Measurements from ENCODE around the gene AMH. TPM values are rescaled to one million over a fixed set of nuclear protein-coding genes. Genes with fewer than 3 reads are reported as not detected.

Gene AMH
- total RNA-seq, 1 experiment from 2014 or later = 11.2 TPM

DNA sequence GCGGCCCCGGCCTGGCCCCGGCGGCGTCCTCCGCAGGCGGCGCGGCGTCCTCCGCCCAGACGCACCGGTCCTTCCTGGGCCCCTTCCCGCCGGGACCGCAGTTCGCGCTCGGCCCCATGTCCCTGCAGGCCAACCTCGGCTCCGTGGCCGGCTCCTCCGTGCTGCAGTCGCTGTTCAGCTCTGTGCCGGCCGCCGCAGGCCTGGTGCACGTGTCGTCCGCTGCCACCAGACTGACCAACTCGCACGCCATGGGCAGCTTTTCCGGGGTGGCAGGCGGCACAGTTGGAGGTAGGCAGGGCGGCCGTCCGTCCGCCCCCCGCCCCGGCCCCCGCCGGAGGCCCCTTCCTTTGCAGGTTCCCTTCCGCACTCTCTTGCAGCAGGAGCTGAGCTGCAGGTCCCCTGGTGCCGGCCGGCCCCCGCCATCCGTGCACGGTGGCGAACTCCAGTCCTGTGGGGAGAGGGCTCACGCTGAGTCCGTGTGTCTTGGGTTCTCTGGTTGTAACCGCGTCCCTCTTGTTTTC lies 22.2 kb upstream of the AMH start:
- Mint-ChIP-seq H3K4me1 (no peaks in the 10 kb centered on the region), H3K27me3 (ENCODE audit: low read depth) (no peaks in the 10 kb centered on the region), H3K4me3 (no peak overlapping the region), H3K27ac (no peak overlapping the region), H3K9me3 (no peaks in the 10 kb centered on the region), H3K36me3 (peaks cover 28% of the 10 kb centered on the region)
- TF ChIP-seq CREM (CRISPR knock-in tag; IDR thresholded peaks at IDR 0.05) = no peak
- no peak for TF ChIP-seq EMX1 (CRISPR knock-in tag; IDR thresholded peaks at IDR 0.05)
- no peak for TF ChIP-seq FOXP4 (CRISPR knock-in tag; IDR thresholded peaks at IDR 0.05)
- TF ChIP-seq, protein P1, sequence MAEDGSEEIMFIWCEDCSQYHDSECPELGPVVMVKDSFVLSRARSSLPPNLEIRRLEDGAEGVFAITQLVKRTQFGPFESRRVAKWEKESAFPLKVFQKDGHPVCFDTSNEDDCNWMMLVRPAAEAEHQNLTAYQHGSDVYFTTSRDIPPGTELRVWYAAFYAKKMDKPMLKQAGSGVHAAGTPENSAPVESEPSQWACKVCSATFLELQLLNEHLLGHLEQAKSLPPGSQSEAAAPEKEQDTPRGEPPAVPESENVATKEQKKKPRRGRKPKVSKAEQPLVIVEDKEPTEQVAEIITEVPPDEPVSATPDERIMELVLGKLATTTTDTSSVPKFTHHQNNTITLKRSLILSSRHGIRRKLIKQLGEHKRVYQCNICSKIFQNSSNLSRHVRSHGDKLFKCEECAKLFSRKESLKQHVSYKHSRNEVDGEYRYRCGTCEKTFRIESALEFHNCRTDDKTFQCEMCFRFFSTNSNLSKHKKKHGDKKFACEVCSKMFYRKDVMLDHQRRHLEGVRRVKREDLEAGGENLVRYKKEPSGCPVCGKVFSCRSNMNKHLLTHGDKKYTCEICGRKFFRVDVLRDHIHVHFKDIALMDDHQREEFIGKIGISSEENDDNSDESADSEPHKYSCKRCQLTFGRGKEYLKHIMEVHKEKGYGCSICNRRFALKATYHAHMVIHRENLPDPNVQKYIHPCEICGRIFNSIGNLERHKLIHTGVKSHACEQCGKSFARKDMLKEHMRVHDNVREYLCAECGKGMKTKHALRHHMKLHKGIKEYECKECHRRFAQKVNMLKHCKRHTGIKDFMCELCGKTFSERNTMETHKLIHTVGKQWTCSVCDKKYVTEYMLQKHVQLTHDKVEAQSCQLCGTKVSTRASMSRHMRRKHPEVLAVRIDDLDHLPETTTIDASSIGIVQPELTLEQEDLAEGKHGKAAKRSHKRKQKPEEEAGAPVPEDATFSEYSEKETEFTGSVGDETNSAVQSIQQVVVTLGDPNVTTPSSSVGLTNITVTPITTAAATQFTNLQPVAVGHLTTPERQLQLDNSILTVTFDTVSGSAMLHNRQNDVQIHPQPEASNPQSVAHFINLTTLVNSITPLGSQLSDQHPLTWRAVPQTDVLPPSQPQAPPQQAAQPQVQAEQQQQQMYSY (CRISPR knock-in tag; IDR thresholded peaks at IDR 0.05) = no peak
- TF ChIP-seq, protein P2, sequence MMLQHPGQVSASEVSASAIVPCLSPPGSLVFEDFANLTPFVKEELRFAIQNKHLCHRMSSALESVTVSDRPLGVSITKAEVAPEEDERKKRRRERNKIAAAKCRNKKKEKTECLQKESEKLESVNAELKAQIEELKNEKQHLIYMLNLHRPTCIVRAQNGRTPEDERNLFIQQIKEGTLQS (CRISPR knock-in tag; conservative IDR thresholded peaks at IDR 0.05) = no peak
- TF ChIP-seq ZNF138 (CRISPR knock-in tag; conservative IDR thresholded peaks at IDR 0.05) = no peak
- TF ChIP-seq NR1H2 (CRISPR knock-in tag; IDR thresholded peaks at IDR 0.05) = no peak
- no peak for TF ChIP-seq NFE2L1 (CRISPR knock-in tag; IDR thresholded peaks at IDR 0.05)
- TF ChIP-seq ZNF423 (CRISPR knock-in tag; IDR thresholded peaks at IDR 0.05) = no peak
- no peak for TF ChIP-seq SP1 (CRISPR knock-in tag; conservative IDR thresholded peaks at IDR 0.05)
- no peak for TF ChIP-seq SMAD3 (CRISPR knock-in tag; IDR thresholded peaks at IDR 0.05; ENCODE audit: borderline replicate concordance)
- TF ChIP-seq E2F5 (CRISPR knock-in tag; IDR thresholded peaks at IDR 0.05) = no peak
- no peak for TF ChIP-seq GRHL2 (CRISPR knock-in tag; IDR thresholded peaks at IDR 0.05; ENCODE audit: insufficient replicate concordance, severe bottlenecking)
- TF ChIP-seq, protein P3, sequence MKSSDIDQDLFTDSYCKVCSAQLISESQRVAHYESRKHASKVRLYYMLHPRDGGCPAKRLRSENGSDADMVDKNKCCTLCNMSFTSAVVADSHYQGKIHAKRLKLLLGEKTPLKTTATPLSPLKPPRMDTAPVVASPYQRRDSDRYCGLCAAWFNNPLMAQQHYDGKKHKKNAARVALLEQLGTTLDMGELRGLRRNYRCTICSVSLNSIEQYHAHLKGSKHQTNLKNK (CRISPR knock-in tag; IDR thresholded peaks at IDR 0.05) = no peak
- TF ChIP-seq NFATC4 (CRISPR knock-in tag; IDR thresholded peaks at IDR 0.05) = no peak
- TF ChIP-seq TEAD1 (CRISPR knock-in tag; IDR thresholded peaks at IDR 0.05) = no peak
- TF ChIP-seq, protein P4, sequence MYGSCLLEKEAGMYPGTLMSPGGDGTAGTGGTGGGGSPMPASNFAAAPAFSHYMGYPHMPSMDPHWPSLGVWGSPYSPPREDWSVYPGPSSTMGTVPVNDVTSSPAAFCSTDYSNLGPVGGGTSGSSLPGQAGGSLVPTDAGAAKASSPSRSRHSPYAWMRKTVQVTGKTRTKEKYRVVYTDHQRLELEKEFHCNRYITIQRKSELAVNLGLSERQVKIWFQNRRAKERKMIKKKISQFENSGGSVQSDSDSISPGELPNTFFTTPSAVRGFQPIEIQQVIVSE (CRISPR knock-in tag; IDR thresholded peaks at IDR 0.05; ENCODE audit: borderline replicate concordance) = no peak
- ChIA-PET CTCF (interaction anchor here (1.0 to 1.6 kb wide), 3 partner anchors 9 to 89 kb away, joined by 3 to 7 read pairs (median 3); partner anchors contain the start of gene PLEKHJ1), POLR2A (interaction anchor here (0.5 kb wide), 1 partner anchor 281 kb away, joined by 3 read pairs; no protein-coding TSS in a partner anchor)
- no peak for ATAC-seq
- DNase-seq (ENCODE audit: low spot score) = no peak

Data from WTC11 (cell line).